PFSK-1 (cell line): ENCODE data around the gene ID4.

Experiments used
- POLR2AphosphoS5 ChIP-seq: IDR thresholded peaks from 2 replicates; pipeline ENCODE4 v1.6.1; 2012; ENCODE audit warnings: low read depth, mild to moderate bottlenecking, control low read depth, low read length, moderate library complexity
- REST ChIP-seq, 2 experiments: IDR thresholded peaks; 2 replicates each; pipeline versions ENCODE4 v1.6.1 to v1.8.0; 2011 to 2012; ENCODE audit warnings: low read depth in 2 of 2, low read length in 2 of 2, control low read depth in 1 of 2, inconsistent platforms in 1 of 2, mild to moderate bottlenecking in 1 of 2, moderate library complexity in 1 of 2; ENCODE audit not compliant: insufficient read depth in 1 of 2
- SIN3A ChIP-seq: IDR thresholded peaks from 2 replicates; pipeline ENCODE4 v1.6.1; 2012; ENCODE audit warnings: mild to moderate bottlenecking, low read length, moderate library complexity, borderline replicate concordance; ENCODE audit not compliant: insufficient read depth

- no peak for TF ChIP-seq REST (IDR thresholded peaks at IDR 0.05; ENCODE audit: insufficient read depth in 1 of 2, low read depth in 2 of 2, low read length in 2 of 2)
- TF ChIP-seq POLR2AphosphoS5 = no peak
- no peak for TF ChIP-seq SIN3A
Measured at GRCh38 chr6:19796452-19796851, 40.7 kb upstream of the ID4 start.
